ENCODE measurements around the gene APOBEC3B.
A peak's percentile ranks its signal among the peaks of the same experiment; 100 is the strongest.
"Not testable (repeated sequence)": the region's sequence is repeated elsewhere in the genome, so short reads cannot be mapped to it uniquely, and the experiment has no call there.

Gene APOBEC3B

GRCh38 chr22:38981005-38981991 lies 849 bp upstream of the APOBEC3B start:
- H3K27ac ChIP-seq (ENCODE audit: low read length) = peak overlapping the region; percentile 24
- no peaks in the 10 kb centered on the region for H3K36me3 ChIP-seq (ENCODE audit: control insufficient read depth in 2 of 2, insufficient read depth in 2 of 2, low read length in 2 of 2)
- no peaks in the 10 kb centered on the region for H3K27me3 ChIP-seq (ENCODE audit: control insufficient read depth in 1 of 2, insufficient read depth in 2 of 2, low read length in 2 of 2)
- H3K9ac ChIP-seq (ENCODE audit: low read length in 2 of 2) = peak overlapping the region; percentile 16 to 42
- no peaks in the 10 kb centered on the region for H3K9me3 ChIP-seq (ENCODE audit: control insufficient read depth in 2 of 2, low read length in 2 of 2)
- peak overlapping the region; percentile 74 to 76 for H3K4me3 ChIP-seq (ENCODE audit: low read length in 2 of 2)
- H3K4me1 ChIP-seq (ENCODE audit: control insufficient read depth, insufficient read depth, low read length) = peaks cover 15% of the 10 kb centered on the region

GRCh38 chr22:38984224-38984623 lies 2.1 kb downstream of the APOBEC3B start:
- peaks cover 15% of the 10 kb centered on the region for H3K4me1 ChIP-seq (ENCODE audit: control insufficient read depth, insufficient read depth, low read length)
- H3K27ac ChIP-seq (ENCODE audit: low read length) = no peak overlapping the region
- no peak overlapping the region for H3K4me3 ChIP-seq (ENCODE audit: low read length in 2 of 2)
- H3K36me3 ChIP-seq (ENCODE audit: control insufficient read depth in 2 of 2, insufficient read depth in 2 of 2, low read length in 2 of 2) = no peaks in the 10 kb centered on the region
- no peaks in the 10 kb centered on the region for H3K9me3 ChIP-seq (ENCODE audit: control insufficient read depth in 2 of 2, low read length in 2 of 2)
- no peaks in the 10 kb centered on the region for H3K27me3 ChIP-seq (ENCODE audit: control insufficient read depth in 1 of 2, insufficient read depth in 2 of 2, low read length in 2 of 2)
- no peak overlapping the region for H3K9ac ChIP-seq (ENCODE audit: low read length in 2 of 2)

- H3K36me3 ChIP-seq (ENCODE audit: control insufficient read depth in 2 of 2, insufficient read depth in 2 of 2, low read length in 2 of 2); H3K9ac ChIP-seq (ENCODE audit: low read length in 2 of 2); H3K27me3 ChIP-seq (ENCODE audit: control insufficient read depth in 1 of 2, insufficient read depth in 2 of 2, low read length in 2 of 2); H3K27ac ChIP-seq (ENCODE audit: low read length); H3K4me3 ChIP-seq (ENCODE audit: low read length in 2 of 2); H3K9me3 ChIP-seq (ENCODE audit: control insufficient read depth in 2 of 2, low read length in 2 of 2): not testable (repeated sequence)
- peaks cover 15% of the 10 kb centered on the region for H3K4me1 ChIP-seq (ENCODE audit: control insufficient read depth, insufficient read depth, low read length)
Observed at GRCh38 chr22:38984784-38985757, 2.9 kb downstream of the APOBEC3B start.

GRCh38 chr22:38986629-38987028 lies 4.5 kb downstream of the APOBEC3B start:
- no peaks in the 10 kb centered on the region for H3K36me3 ChIP-seq (ENCODE audit: control insufficient read depth in 2 of 2, insufficient read depth in 2 of 2, low read length in 2 of 2)
- H3K27ac ChIP-seq (ENCODE audit: low read length) = no peak overlapping the region
- no peak overlapping the region for H3K4me3 ChIP-seq (ENCODE audit: low read length in 2 of 2)
- peaks cover 10% of the 10 kb centered on the region for H3K4me1 ChIP-seq (ENCODE audit: control insufficient read depth, insufficient read depth, low read length)
- H3K9ac ChIP-seq (ENCODE audit: low read length in 2 of 2) = no peak overlapping the region
- H3K27me3 ChIP-seq (ENCODE audit: control insufficient read depth in 1 of 2, insufficient read depth in 2 of 2, low read length in 2 of 2) = no peaks in the 10 kb centered on the region
- H3K9me3 ChIP-seq (ENCODE audit: control insufficient read depth in 2 of 2, low read length in 2 of 2) = no peaks in the 10 kb centered on the region

GRCh38 chr22:38987171-38987895 lies 5.2 kb downstream of the APOBEC3B start:
- H3K4me3 ChIP-seq (ENCODE audit: low read length in 2 of 2) = no peak overlapping the region
- H3K9me3 ChIP-seq (ENCODE audit: control insufficient read depth in 2 of 2, low read length in 2 of 2) = no peaks in the 10 kb centered on the region
- H3K27me3 ChIP-seq (ENCODE audit: control insufficient read depth in 1 of 2, insufficient read depth in 2 of 2, low read length in 2 of 2) = no peaks in the 10 kb centered on the region
- H3K27ac ChIP-seq (ENCODE audit: low read length) = no peak overlapping the region
- H3K36me3 ChIP-seq (ENCODE audit: control insufficient read depth in 2 of 2, insufficient read depth in 2 of 2, low read length in 2 of 2) = no peaks in the 10 kb centered on the region
- H3K4me1 ChIP-seq (ENCODE audit: control insufficient read depth, insufficient read depth, low read length) = peaks cover 3% of the 10 kb centered on the region
- H3K9ac ChIP-seq (ENCODE audit: low read length in 2 of 2) = no peak overlapping the region

- Histone ChIP-seq H3K27ac (ENCODE audit: low read length) (no peak overlapping the region), H3K36me3 (ENCODE audit: control insufficient read depth in 2 of 2, insufficient read depth in 2 of 2, low read length in 2 of 2) (no peaks in the 10 kb centered on the region), H3K4me3 (ENCODE audit: low read length in 2 of 2) (no peak overlapping the region), H3K4me1 (ENCODE audit: control insufficient read depth, insufficient read depth, low read length) (no peaks in the 10 kb centered on the region), H3K27me3 (ENCODE audit: control insufficient read depth in 1 of 2, insufficient read depth in 2 of 2, low read length in 2 of 2) (no peaks in the 10 kb centered on the region), H3K9me3 (ENCODE audit: control insufficient read depth in 2 of 2, low read length in 2 of 2) (no peaks in the 10 kb centered on the region), H3K9ac (ENCODE audit: low read length in 2 of 2) (no peak overlapping the region)
Observed at GRCh38 chr22:38989466-38989865, 7.3 kb downstream of the APOBEC3B start.

- not testable (repeated sequence) for H3K27me3 ChIP-seq (ENCODE audit: control insufficient read depth in 1 of 2, insufficient read depth in 2 of 2, low read length in 2 of 2); H3K27ac ChIP-seq (ENCODE audit: low read length); H3K4me1 ChIP-seq (ENCODE audit: control insufficient read depth, insufficient read depth, low read length); H3K9me3 ChIP-seq (ENCODE audit: control insufficient read depth in 2 of 2, low read length in 2 of 2); H3K9ac ChIP-seq (ENCODE audit: low read length in 2 of 2); H3K4me3 ChIP-seq (ENCODE audit: low read length in 2 of 2); H3K36me3 ChIP-seq (ENCODE audit: control insufficient read depth in 2 of 2, insufficient read depth in 2 of 2, low read length in 2 of 2)
Observed at GRCh38 chr22:38992871-38993371, 10.8 kb downstream of the APOBEC3B start.

GRCh38 chr22:38996105-38996504 lies 14.0 kb downstream of the APOBEC3B start:
- no peaks in the 10 kb centered on the region for H3K36me3 ChIP-seq (ENCODE audit: control insufficient read depth in 2 of 2, insufficient read depth in 2 of 2, low read length in 2 of 2)
- H3K4me1 ChIP-seq (ENCODE audit: control insufficient read depth, insufficient read depth, low read length) = no peaks in the 10 kb centered on the region
- peaks cover 0 to 2% of the 10 kb centered on the region in 2 donors for H3K27me3 ChIP-seq (ENCODE audit: control insufficient read depth in 1 of 2, insufficient read depth in 2 of 2, low read length in 2 of 2)
- H3K4me3 ChIP-seq (ENCODE audit: low read length in 2 of 2) = no peak overlapping the region
- H3K27ac ChIP-seq (ENCODE audit: low read length) = no peak overlapping the region
- no peak overlapping the region for H3K9ac ChIP-seq (ENCODE audit: low read length in 2 of 2)
- no peaks in the 10 kb centered on the region for H3K9me3 ChIP-seq (ENCODE audit: control insufficient read depth in 2 of 2, low read length in 2 of 2)

- Histone ChIP-seq H3K9me3 (ENCODE audit: control insufficient read depth in 2 of 2, low read length in 2 of 2) (no peaks in the 10 kb centered on the region), H3K9ac (ENCODE audit: low read length in 2 of 2) (no peak overlapping the region), H3K4me3 (ENCODE audit: low read length in 2 of 2) (no peak overlapping the region), H3K27ac (ENCODE audit: low read length) (no peak overlapping the region), H3K36me3 (ENCODE audit: control insufficient read depth in 2 of 2, insufficient read depth in 2 of 2, low read length in 2 of 2) (no peaks in the 10 kb centered on the region), H3K4me1 (ENCODE audit: control insufficient read depth, insufficient read depth, low read length) (no peaks in the 10 kb centered on the region), H3K27me3 (ENCODE audit: control insufficient read depth in 1 of 2, insufficient read depth in 2 of 2, low read length in 2 of 2) (peaks cover 0 to 2% of the 10 kb centered on the region in 2 donors)
Observed at GRCh38 chr22:38997518-38997917, 15.4 kb downstream of the APOBEC3B start.

- peak overlapping the region in 1 of 2 donors; percentile 8 for H3K4me3 ChIP-seq (ENCODE audit: low read length in 2 of 2)
Observed at GRCh38 chr22:39003165-39003638, 21.1 kb downstream of the APOBEC3B start.

More at GRCh38 chr22:39003165-39003638, 21.1 kb downstream of the APOBEC3B start:
- no peaks in the 10 kb centered on the region for H3K9me3 ChIP-seq (ENCODE audit: control insufficient read depth in 2 of 2, low read length in 2 of 2)
- peaks cover 5% of the 10 kb centered on the region for H3K4me1 ChIP-seq (ENCODE audit: control insufficient read depth, insufficient read depth, low read length)
- H3K27ac ChIP-seq (ENCODE audit: low read length) = no peak overlapping the region
- peak overlapping the region in 1 of 2 donors; percentile 21 for H3K9ac ChIP-seq (ENCODE audit: low read length in 2 of 2)
- H3K27me3 ChIP-seq (ENCODE audit: control insufficient read depth in 1 of 2, insufficient read depth in 2 of 2, low read length in 2 of 2) = no peaks in the 10 kb centered on the region
- H3K36me3 ChIP-seq (ENCODE audit: control insufficient read depth in 2 of 2, insufficient read depth in 2 of 2, low read length in 2 of 2) = no peaks in the 10 kb centered on the region
